Body of pancreas (tissue), 4 donors: ENCODE results near the gene DDX18. TPM values are rescaled to one million over a fixed set of nuclear protein-coding genes. Genes with fewer than 3 reads are reported as not detected.

Experiments used
- ATAC-seq: fragments of 150-250 bp; one replicate; pipeline ENCODE4 v1.9.1; 2016
- DNase-seq, 4 donors: peaks; one replicate each; pipeline ENCODE4 v3.0.0-alpha.2; 2019
- H3K27ac ChIP-seq, 4 donors: fragments of 200-600 bp; sonication (generic); 1 replicate in 3 of 4; 2 replicates in 1 of 4; pipeline versions ENCODE4 v1.5.1 to v1.6.1; 2016 to 2019; ENCODE audit warnings: mild to moderate bottlenecking in 1 of 4, mixed read lengths in 1 of 4, moderate library complexity in 1 of 4
- H3K27me3 ChIP-seq, 2 donors: fragments of 200-600 bp; sonication (generic); one replicate each; pipeline ENCODE4 v1.6.0; 2016; ENCODE audit warnings: mild to moderate bottlenecking in 1 of 2
- H3K36me3 ChIP-seq, 2 donors: fragments of 200-600 bp; sonication (generic); replicated peaks in 1 of 2; 2 replicates each; pipeline ENCODE4 v1.5.1; 2016; ENCODE audit warnings: low read depth in 2 of 2; ENCODE audit not compliant: insufficient read depth in 1 of 2
- H3K4me1 ChIP-seq: fragments of 200-600 bp; sonication (generic); one replicate; pipeline ENCODE4 v1.6.0; 2016
- H3K4me3 ChIP-seq, 2 donors: fragments of 200-600 bp; sonication (generic); 1 replicate in 1 of 2; 2 replicates in 1 of 2; pipeline ENCODE4 v1.5.1; 2016 to 2019
- H3K9me3 ChIP-seq, 3 donors: fragments of 200-600 bp; sonication (generic); 1 replicate in 2 of 3; 2 replicates in 1 of 3; pipeline ENCODE4 v1.5.1; 2016
- POLR2A ChIP-seq, 3 donors: fragments of 450-650 bp; IDR thresholded peaks; one replicate each; pipeline ENCODE4 v1.6.1; 2016; ENCODE audit warnings: antibody characterized with exemption in 3 of 3, mild to moderate bottlenecking in 2 of 3
- WGBS, 2 donors: methylation state at CpG; one replicate each; pipeline ENCODE4 v1.1.5; 2017; 5-methylcytosine and 5-hydroxymethylcytosine counted together
- intact Hi-C: fragments of 100-400 bp; cut with DNase I; formaldehyde crosslinking; loops from one replicate; pipeline ENCODE4 v1.15.1; 2023
- total RNA-seq, 2 donors: library from RNA; depleted of rRNA; stranded (reverse); fragments of >200 nt; gene quantifications; one replicate each; pipeline ENCODE4 v1.1.0, GENCODE V29; 2016
- TF ChIP-seq, protein P1 (sequence below), 7 experiments: fragments of 450-650 bp in 4 of 7; fragments of 200-600 bp in 3 of 7; sonication (generic) in 3 of 7; IDR thresholded peaks; one replicate each; pipeline ENCODE4 v1.5.1; 2016 to 2019; ENCODE audit warnings: antibody characterized with exemption in 7 of 7

Gene DDX18
- total RNA-seq, 2 donors from 2014 or later: 25.1 to 30.1 TPM

DNA sequence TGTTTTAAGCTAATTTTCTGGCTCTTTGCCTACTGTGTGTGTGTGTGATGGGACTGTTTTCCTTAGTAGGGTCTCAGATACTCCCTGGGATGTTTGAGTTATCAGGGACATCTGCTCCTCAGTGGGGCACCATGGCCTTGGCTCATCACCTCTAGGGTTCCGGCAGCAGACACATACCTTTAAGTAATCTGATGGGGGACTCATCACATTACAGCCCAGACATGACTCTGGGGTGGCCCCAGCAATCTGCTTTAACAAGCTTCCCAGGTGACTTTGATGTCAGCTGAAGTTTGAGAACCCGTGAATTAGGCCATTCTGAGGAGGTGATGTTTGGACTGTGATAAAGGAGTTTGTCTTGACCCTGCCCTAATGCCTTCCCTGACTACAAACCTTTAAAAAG lies 38.8 kb downstream of the DDX18 start:
- Histone ChIP-seq H3K36me3 (no peaks in the 10 kb centered on the region), H3K4me1 (no peaks in the 10 kb centered on the region), H3K9me3 (no peaks in the 10 kb centered on the region), H3K27me3 (no peaks in the 10 kb centered on the region), H3K27ac (no peak overlapping the region), H3K4me3 (no peak overlapping the region)
- TF ChIP-seq POLR2A (IDR thresholded peaks at IDR 0.05): no peak
- TF ChIP-seq, protein P1, sequence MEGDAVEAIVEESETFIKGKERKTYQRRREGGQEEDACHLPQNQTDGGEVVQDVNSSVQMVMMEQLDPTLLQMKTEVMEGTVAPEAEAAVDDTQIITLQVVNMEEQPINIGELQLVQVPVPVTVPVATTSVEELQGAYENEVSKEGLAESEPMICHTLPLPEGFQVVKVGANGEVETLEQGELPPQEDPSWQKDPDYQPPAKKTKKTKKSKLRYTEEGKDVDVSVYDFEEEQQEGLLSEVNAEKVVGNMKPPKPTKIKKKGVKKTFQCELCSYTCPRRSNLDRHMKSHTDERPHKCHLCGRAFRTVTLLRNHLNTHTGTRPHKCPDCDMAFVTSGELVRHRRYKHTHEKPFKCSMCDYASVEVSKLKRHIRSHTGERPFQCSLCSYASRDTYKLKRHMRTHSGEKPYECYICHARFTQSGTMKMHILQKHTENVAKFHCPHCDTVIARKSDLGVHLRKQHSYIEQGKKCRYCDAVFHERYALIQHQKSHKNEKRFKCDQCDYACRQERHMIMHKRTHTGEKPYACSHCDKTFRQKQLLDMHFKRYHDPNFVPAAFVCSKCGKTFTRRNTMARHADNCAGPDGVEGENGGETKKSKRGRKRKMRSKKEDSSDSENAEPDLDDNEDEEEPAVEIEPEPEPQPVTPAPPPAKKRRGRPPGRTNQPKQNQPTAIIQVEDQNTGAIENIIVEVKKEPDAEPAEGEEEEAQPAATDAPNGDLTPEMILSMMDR (IDR thresholded peaks at IDR 0.05): no peak
- intact Hi-C loops: no loop called here
- DNase-seq (no peak), ATAC-seq (no peak)
- WGBS, 2 donors: 46 to 47% methylated on average over 2 of the region's 2 CpGs

DNA sequence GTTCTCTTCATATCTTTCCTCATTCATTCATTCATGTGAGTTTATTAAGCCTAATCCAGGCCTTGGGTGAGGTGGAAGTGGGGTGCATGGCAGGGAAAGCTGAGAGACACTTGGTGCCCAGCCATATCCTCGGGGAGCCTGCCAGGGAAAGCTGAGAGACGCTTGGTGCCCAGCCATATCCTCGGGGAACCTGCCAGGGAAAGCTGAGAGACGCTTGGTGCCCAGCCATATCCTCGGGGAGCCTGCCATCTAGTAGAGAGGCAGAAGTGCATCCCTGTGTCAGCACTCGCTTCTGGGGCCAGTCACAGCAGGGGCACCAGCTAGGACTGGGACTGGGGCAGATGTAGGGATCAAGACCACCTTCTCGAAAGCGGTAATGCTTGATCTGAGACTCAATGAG lies 39.4 kb downstream of the DDX18 start:
- intact Hi-C loops: no loop called here
- 57 to 59% methylated on average over 8 of the region's 8 CpGs for WGBS, 2 donors
- Histone ChIP-seq H3K27me3 (no peaks in the 10 kb centered on the region), H3K36me3 (no peaks in the 10 kb centered on the region), H3K4me3 (no peak overlapping the region), H3K27ac (no peak overlapping the region), H3K4me1 (no peaks in the 10 kb centered on the region), H3K9me3 (no peaks in the 10 kb centered on the region)
- DNase-seq (no peak), ATAC-seq (no peak)
- TF ChIP-seq, protein P1 (IDR thresholded peaks at IDR 0.05): no peak
- no peak for TF ChIP-seq POLR2A (IDR thresholded peaks at IDR 0.05)

DNA sequence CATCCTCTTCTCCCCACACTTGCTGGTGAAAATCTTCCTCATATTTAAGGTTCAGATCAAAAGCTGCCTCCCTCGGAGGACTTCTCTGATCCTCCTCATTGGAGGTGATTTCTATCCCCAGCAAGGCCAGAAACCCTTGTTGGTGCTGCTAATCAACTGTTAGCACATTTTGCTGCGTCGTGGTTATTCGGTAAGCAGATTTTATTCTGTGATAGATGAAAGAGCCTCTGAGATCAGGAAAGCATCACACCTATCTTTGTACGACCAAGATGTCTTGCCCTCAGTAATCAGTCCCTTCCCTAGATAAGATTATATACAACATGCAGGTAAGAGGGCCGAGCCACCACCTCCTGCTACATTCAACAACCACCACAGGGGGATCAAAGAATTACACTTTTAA lies 40.1 kb downstream of the DDX18 start:
- no peak for TF ChIP-seq POLR2A (IDR thresholded peaks at IDR 0.05)
- TF ChIP-seq, protein P1 (IDR thresholded peaks at IDR 0.05): no peak
- H3K27me3 ChIP-seq: no peaks in the 10 kb centered on the region
- ATAC-seq: no peak
- intact Hi-C loops: no loop called here
- no peaks in the 10 kb centered on the region for H3K4me1 ChIP-seq
- H3K4me3 ChIP-seq: no peak overlapping the region
- no peaks in the 10 kb centered on the region for H3K36me3 ChIP-seq
- no peak for DNase-seq
- H3K27ac ChIP-seq: no peak overlapping the region
- no peaks in the 10 kb centered on the region for H3K9me3 ChIP-seq
- 23 to 28% methylated on average over 6 of the region's 6 CpGs for WGBS, 2 donors

DNA sequence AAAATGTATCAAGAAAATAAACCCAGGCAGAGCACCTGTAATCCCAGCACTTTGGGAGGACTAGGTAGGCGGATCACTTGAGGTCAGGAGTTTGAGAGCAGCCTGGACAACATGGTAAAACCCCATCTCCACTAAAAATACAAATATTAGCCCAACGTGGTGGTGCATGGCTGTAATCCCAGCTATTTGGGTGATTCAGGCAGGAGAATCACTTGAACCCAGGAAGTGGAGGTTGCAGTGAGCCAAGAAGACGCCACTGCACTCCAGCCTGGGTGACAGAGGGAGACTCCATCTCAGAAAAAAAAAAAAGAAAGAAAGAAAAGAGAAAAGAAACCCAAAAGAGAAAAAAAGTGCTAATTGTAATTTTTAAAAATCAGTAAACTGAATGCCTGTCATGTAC lies 41.4 kb downstream of the DDX18 start:
- H3K27me3 ChIP-seq: no peaks in the 10 kb centered on the region
- H3K9me3 ChIP-seq: no peaks in the 10 kb centered on the region
- H3K36me3 ChIP-seq: no peaks in the 10 kb centered on the region
- H3K4me3 ChIP-seq: no peak overlapping the region
- WGBS, 2 donors: 47 to 51% methylated on average over 3 of the region's 3 CpGs
- DNase-seq: no peak
- intact Hi-C loops: no loop called here
- TF ChIP-seq, protein P1 (IDR thresholded peaks at IDR 0.05): no peak
- TF ChIP-seq POLR2A (IDR thresholded peaks at IDR 0.05): no peak
- no peak overlapping the region for H3K27ac ChIP-seq
- no peaks in the 10 kb centered on the region for H3K4me1 ChIP-seq
- ATAC-seq: no peak

DNA sequence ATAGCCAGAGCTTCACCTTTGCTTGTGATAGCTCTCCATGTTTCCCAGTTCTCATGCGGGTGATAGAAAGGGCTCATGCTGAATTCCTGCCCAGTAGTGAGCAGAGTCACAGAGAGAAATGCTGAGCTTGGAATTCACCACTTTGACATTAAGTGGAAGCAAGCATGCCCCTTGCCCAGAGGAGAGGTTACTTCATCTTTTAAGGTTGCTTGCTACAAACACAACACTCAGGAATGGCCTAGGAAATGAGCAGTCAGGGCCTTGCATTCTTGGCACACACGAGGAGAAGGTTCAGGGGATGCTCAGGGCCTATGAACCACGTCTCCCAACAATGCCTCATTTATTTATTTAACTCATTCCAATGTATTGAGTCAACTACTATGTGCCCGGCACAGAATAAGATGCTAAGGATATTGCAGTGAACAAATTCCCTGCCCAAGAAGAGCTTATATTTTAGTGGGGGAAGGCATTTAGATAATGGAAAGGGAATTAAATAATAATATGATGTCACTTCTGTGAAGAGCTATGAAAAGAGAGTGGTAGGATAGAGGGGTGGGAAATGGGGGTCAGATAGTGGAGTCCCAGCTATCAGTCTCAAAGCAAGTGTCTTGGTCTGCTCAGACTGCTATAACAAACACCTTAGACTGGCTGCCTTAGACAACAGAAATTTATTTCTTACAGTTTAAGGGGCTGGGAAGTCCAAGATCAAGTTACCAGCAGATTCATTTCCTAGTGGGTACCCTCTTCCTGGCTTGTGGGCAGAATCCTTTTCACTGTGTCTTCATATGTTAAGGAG lies 42.1 kb downstream of the DDX18 start:
- intact Hi-C loops: no loop called here
- no peak for ATAC-seq
- Histone ChIP-seq H3K36me3 (no peaks in the 10 kb centered on the region), H3K27ac (no peak overlapping the region), H3K27me3 (no peaks in the 10 kb centered on the region), H3K4me3 (no peak overlapping the region), H3K4me1 (no peaks in the 10 kb centered on the region), H3K9me3 (no peaks in the 10 kb centered on the region)
- no peak for DNase-seq
- WGBS, 2 donors: 38 to 40% methylated on average over 4 of the region's 4 CpGs
- no peak for TF ChIP-seq POLR2A (IDR thresholded peaks at IDR 0.05)
- TF ChIP-seq, protein P1 (IDR thresholded peaks at IDR 0.05): no peak
